Stimulated activated CD8-positive, alpha-beta memory T cell treated with anti-CD3 and anti-CD28 coated beads, Interleukin-7, amount 100 ng/mL, for 48 hours (primary cell): ENCODE results near the gene TFF1.

ENCODE experiments used
- DNase-seq, 2 donors: peaks; one replicate each; pipeline ENCODE4 v3.0.0-alpha.2; 2020; ENCODE audit warnings: low read depth in 1 of 2; ENCODE audit errors: extremely low read depth in 1 of 2

The TFF1 gene

DNA sequence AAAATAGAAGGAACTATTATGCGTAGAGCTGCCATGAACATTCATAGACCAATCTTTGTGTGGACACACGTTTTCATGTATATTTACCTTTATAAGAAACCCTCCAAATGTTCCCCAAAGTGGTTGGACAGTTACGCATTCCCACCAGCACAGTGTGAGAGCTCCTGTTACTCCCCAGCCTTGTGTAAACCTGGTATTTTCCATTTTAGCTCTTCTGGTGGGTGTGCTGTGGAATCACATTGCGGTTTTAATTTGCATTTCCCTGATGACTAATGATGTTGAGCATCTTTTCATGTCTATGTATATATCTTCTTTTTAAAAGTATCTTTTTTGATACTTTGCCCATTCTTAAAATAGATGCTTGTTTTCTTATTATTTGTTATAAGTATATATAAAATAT is 34.2 kb upstream of the TFF1 start:
- DNase-seq: no peak

GRCh38 chr21:42398436-42399028 is 32.2 kb upstream of the TFF1 start:
- DNase-seq: no peak

DNA sequence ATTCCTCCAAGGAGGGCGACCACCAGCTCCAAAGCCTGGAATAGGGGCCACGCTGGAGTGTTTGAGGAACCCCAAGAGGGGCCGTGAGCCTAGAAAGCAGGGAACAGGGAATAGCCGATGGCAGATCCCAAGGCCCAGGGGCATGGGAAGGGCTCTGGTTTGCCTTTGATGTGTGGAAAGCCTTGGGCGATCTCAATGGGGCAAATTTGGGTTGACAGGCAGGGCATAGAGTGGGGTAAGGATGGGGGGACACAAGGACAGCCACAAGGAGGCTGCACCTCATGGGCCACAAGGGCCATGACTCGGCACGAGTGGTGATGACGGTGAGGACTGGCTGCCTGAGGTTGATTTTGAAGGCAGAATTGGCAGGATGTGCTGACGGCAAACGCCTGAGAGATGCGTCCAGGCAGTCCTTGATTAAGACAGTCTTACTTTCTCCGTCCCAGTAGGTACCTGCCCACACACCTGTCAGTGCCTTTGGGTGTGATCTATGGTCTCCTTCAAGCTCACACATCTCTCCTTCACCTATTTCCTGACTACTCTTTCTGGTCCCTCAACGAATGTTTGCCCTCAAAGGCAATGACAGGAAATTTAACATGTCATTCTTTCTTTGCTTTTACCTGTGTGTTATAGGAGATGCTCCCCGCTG is 31.5 kb upstream of the TFF1 start:
- no peak for DNase-seq

GRCh38 chr21:42396799-42397745 is 30.7 kb upstream of the TFF1 start:
- DNase-seq: no peak

- DNase-seq: no peak
Measured at GRCh38 chr21:42395905-42396651, 29.7 kb upstream of the TFF1 start, which contains the start of gene TMPRSS3. Gene TMPRSS3, minus strand, starts transcription at chr21:42396052. Its CDS starts 635 bp downstream, at chr21:42395417.

- DNase-seq: no peak
Measured at GRCh38 chr21:42395302-42395701, 29.0 kb upstream of the TFF1 start.

DNA sequence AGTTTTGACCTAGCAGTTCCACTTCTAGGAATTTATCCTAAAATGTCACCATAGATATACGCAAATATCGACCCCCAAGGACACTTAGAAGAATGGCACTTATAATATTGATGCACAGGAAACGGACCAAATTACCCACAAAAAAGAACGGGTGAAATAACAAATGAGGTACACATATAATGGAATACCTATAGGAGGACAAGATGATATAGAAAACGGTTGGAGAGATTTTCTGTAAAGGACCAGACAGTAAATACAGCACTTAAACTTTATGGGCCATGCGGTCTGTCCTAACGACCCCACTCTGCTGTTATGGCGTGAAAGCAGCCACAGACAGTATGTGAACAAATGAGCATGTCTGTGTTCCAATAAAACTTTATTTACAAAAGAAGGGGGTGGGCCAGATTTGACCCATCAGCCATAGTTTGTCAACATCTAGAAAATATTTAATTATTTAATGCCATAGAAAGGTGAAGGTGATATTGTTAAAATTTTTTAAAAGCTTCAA is 27.2 kb upstream of the TFF1 start:
- no peak for DNase-seq

GRCh38 chr21:42392731-42393442 is 26.6 kb upstream of the TFF1 start:
- no peak for DNase-seq

DNA sequence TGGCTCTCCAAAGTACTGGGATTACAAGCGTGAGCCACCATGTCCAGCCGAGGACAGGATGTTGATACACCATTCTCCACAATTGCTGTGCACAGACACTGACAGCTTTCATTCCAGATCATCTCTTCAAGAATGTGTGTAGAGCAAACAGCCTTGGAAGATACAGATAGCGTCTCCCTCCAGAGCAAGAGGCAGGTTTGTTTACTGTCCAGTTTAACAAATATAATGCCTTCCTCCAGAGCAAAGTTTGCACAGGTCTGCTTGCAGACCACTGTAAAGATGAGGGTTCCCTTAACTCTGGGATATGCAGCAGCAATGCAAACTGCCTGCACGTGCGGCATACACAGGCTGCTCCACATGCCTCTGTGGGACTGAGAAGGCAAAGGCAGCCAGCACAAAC is 25.0 kb upstream of the TFF1 start:
- no peak for DNase-seq

DNA sequence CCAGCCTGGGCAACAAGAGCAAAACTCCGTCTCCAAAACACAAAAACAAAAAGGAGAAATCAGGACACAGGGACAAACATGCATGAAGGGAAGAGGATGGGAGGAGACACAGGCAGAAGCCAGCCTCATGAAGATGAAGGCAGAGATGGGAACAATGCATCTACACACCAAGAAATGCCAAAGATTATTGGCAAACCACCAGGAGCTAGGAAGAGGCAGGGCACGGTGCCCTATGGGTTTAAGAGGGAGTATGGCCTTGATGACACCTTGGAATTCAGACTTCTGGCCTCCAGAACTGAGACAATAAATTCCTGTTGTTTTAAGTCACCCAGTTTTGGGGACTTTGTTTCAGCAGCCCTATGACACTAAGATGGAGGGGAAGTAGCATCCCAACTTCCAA is 24.4 kb upstream of the TFF1 start:
- no peak for DNase-seq

- DNase-seq: no peak
Measured at GRCh38 chr21:42390193-42390592, 23.9 kb upstream of the TFF1 start.

DNA sequence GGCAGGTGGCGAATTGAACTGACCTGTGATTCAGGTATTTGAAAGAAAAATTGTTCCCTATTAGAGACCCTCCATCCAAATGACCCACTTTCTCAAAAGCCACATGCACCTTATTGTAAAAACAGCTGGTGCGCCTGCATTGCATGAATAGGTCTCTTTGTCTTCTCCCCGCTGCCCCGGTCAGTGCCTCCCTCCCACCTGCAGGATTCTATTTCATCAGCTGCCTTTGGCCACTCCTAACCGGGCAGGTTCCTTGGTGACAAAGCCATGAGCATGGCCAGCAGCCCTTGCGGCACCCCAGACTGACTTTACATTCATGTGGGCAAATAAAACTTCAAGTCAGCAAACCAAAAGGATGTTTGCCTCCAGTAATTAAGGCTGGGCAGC is 23.1 kb upstream of the TFF1 start:
- no peak for DNase-seq

DNA sequence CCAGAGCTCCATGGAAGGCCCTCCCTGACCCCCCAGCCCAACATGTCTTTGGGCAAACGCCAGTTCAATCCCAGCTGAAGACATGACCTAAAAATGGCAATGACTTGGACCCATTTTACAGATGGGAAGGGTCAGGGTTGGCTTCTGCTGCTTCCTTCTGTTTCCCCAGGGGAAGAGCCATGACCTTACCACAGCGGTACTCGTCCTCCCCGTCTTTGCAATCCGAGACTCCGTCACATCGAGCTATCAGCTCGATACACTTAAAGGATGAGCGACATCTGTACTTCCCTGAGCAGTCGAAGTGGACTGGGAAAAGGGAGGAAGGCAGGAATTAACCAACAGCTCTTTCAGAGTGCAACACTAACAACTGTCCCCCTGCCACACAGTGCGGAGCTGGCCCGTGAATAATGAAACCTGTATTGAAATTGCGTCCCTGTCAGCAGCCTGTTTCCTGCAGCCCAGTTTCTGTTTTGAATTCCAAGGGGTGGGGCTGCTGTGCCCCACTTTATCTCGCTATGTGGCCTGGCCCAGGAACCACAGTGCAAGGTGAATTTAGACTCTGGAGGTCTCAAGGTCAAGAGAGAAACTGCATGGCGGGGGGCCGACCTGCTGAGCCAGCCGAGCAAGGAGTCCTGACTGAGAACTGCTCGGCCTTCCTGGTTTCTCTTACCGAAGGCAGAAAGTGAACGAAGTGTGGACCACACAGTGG is 22.6 kb upstream of the TFF1 start:
- DNase-seq: no peak

GRCh38 chr21:42387843-42388340 is 21.6 kb upstream of the TFF1 start:
- no peak for DNase-seq

DNA sequence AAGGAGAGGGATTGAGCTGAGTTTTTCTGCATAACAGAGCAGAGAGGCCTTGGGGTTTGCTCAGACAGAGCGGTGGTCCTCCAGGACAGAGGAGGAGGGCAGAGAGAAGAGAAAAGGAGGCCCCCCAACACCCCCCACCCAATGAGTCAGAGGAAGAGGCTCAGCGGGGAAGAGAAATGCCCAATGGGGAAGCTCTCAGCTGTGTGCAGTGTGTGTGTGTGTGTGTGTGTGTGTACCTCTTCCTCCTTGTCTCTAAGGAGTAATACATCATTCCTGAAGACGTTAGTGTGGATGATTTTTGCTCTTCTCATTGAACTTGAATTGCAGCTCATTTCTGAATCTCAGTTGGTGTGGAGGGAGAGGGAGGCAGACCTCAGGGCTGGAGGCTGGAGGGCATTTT is 20.8 kb upstream of the TFF1 start:
- no peak for DNase-seq

GRCh38 chr21:42386034-42386591 is 19.8 kb upstream of the TFF1 start:
- DNase-seq: no peak

- DNase-seq: no peak
Measured at GRCh38 chr21:42385619-42386018, 19.3 kb upstream of the TFF1 start.

DNA sequence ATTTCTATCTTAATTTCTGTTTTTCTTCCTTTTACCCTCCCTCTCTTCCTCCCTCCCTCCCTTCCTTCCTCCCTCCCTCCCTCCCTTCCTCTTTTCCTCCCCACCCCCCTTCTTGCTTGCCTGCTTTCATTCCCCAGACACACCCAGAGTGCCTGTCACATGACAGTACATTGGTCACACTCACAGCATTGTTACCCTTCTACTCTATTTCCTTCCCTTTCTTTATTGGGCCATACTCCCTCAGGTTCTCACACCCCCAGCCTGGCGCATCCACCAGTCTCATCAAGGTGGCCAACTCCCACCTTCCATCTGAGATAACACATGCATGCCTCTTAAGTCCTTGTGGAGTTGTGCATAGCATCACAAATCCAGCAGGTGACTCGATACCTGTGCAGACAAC is 18.7 kb upstream of the TFF1 start:
- no peak for DNase-seq
